ENCODE results near the gene DROSHA.
A peak's percentile ranks its signal among the peaks of the same experiment; 100 is the strongest.

The DROSHA gene

GRCh38 chr5:31523041-31523440, 8.9 kb downstream of the DROSHA start:
- DNase-seq (ENCODE audit: low read depth) = no peak
- TF ChIP-seq MAX (IDR thresholded peaks at IDR 0.05; ENCODE audit: low read depth, low read length) (no peak), POLR2A (IDR thresholded peaks at IDR 0.05; ENCODE audit: extremely low read depth, insufficient read length) (no peak), MYC (IDR thresholded peaks at IDR 0.05; ENCODE audit: low read depth, low read length) (no peak)
- TF ChIP-seq, protein P1, sequence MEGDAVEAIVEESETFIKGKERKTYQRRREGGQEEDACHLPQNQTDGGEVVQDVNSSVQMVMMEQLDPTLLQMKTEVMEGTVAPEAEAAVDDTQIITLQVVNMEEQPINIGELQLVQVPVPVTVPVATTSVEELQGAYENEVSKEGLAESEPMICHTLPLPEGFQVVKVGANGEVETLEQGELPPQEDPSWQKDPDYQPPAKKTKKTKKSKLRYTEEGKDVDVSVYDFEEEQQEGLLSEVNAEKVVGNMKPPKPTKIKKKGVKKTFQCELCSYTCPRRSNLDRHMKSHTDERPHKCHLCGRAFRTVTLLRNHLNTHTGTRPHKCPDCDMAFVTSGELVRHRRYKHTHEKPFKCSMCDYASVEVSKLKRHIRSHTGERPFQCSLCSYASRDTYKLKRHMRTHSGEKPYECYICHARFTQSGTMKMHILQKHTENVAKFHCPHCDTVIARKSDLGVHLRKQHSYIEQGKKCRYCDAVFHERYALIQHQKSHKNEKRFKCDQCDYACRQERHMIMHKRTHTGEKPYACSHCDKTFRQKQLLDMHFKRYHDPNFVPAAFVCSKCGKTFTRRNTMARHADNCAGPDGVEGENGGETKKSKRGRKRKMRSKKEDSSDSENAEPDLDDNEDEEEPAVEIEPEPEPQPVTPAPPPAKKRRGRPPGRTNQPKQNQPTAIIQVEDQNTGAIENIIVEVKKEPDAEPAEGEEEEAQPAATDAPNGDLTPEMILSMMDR (IDR thresholded peaks at IDR 0.05; ENCODE audit: low read depth, low read length) = no peak
- H3K4me3 ChIP-seq (ENCODE audit: low read depth, low read length) = no peak overlapping the region

- TF ChIP-seq MAX (IDR thresholded peaks at IDR 0.05; ENCODE audit: low read depth, low read length) (no peak), POLR2A (IDR thresholded peaks at IDR 0.05; ENCODE audit: extremely low read depth, insufficient read length) (no peak), MYC (IDR thresholded peaks at IDR 0.05; ENCODE audit: low read depth, low read length) (no peak)
- TF ChIP-seq, protein P1 (IDR thresholded peaks at IDR 0.05; ENCODE audit: low read depth, low read length) = no peak
- H3K4me3 ChIP-seq (ENCODE audit: low read depth, low read length) = no peak overlapping the region
- DNase-seq (ENCODE audit: low read depth) = peak; percentile 34
These were observed 15.1 kb downstream of the DROSHA start for GRCh38 chr5:31516802-31517201.

- DNase-seq (ENCODE audit: low read depth) = no peak
- H3K4me3 ChIP-seq (ENCODE audit: low read depth, low read length) = no peak overlapping the region
- TF ChIP-seq, protein P1 (IDR thresholded peaks at IDR 0.05; ENCODE audit: low read depth, low read length) = no peak
- TF ChIP-seq POLR2A (IDR thresholded peaks at IDR 0.05; ENCODE audit: extremely low read depth, insufficient read length) (no peak), MAX (IDR thresholded peaks at IDR 0.05; ENCODE audit: low read depth, low read length) (no peak), MYC (IDR thresholded peaks at IDR 0.05; ENCODE audit: low read depth, low read length) (no peak)
These were observed 20.6 kb downstream of the DROSHA start for GRCh38 chr5:31511305-31511704.

GRCh38 chr5:31504529-31504928, 27.4 kb downstream of the DROSHA start:
- no peak overlapping the region for H3K4me3 ChIP-seq (ENCODE audit: low read depth, low read length)
- TF ChIP-seq MAX (IDR thresholded peaks at IDR 0.05; ENCODE audit: low read depth, low read length) (no peak), MYC (IDR thresholded peaks at IDR 0.05; ENCODE audit: low read depth, low read length) (no peak), POLR2A (IDR thresholded peaks at IDR 0.05; ENCODE audit: extremely low read depth, insufficient read length) (no peak)

GRCh38 chr5:31502506-31502905, 29.4 kb downstream of the DROSHA start:
- TF ChIP-seq MYC (IDR thresholded peaks at IDR 0.05; ENCODE audit: low read depth, low read length) = no peak
- TF ChIP-seq POLR2A (IDR thresholded peaks at IDR 0.05; ENCODE audit: extremely low read depth, insufficient read length) = no peak
- no peak for TF ChIP-seq MAX (IDR thresholded peaks at IDR 0.05; ENCODE audit: low read depth, low read length)
- TF ChIP-seq, protein P1 (IDR thresholded peaks at IDR 0.05; ENCODE audit: low read depth, low read length) = no peak
- DNase-seq (ENCODE audit: low read depth) = no peak
- H3K4me3 ChIP-seq (ENCODE audit: low read depth, low read length) = no peak overlapping the region

More at GRCh38 chr5:31504529-31504928, 27.4 kb downstream of the DROSHA start:
- DNase-seq (ENCODE audit: low read depth) = no peak

- TF ChIP-seq MYC (IDR thresholded peaks at IDR 0.05; ENCODE audit: low read depth, low read length) = no peak
- no peak for TF ChIP-seq POLR2A (IDR thresholded peaks at IDR 0.05; ENCODE audit: extremely low read depth, insufficient read length)
- TF ChIP-seq, protein P1 (IDR thresholded peaks at IDR 0.05; ENCODE audit: low read depth, low read length) = no peak
- no peak for TF ChIP-seq MAX (IDR thresholded peaks at IDR 0.05; ENCODE audit: low read depth, low read length)
- H3K4me3 ChIP-seq (ENCODE audit: low read depth, low read length) = no peak overlapping the region
- DNase-seq (ENCODE audit: low read depth) = no peak
These were observed 31.6 kb downstream of the DROSHA start for GRCh38 chr5:31500256-31500655.

Measured in NB4 (cell line).